Neural cell (in vitro differentiated cells): ENCODE data around the gene INPP5E.

Experiments used
- CTCF ChIP-seq: fragments of 450-650 bp; IDR thresholded peaks from 2 replicates; pipeline ENCODE4 v1.5.1; 2014; ENCODE audit warnings: antibody characterized with exemption, mild to moderate bottlenecking, moderate library complexity; ENCODE audit not compliant: poor library complexity, severe bottlenecking
- EP300 ChIP-seq: fragments of 450-650 bp; conservative IDR thresholded peaks from 2 replicates; pipeline ENCODE4 v1.6.1; 2014; ENCODE audit warnings: antibody characterized with exemption, mild to moderate bottlenecking, moderate library complexity; ENCODE audit not compliant: poor library complexity, severe bottlenecking
- POLR2AphosphoS5 ChIP-seq: IDR thresholded peaks from 2 replicates; pipeline ENCODE4 v1.6.1; 2012
- RAD21 ChIP-seq: fragments of 450-650 bp; conservative IDR thresholded peaks from 2 replicates; pipeline ENCODE4 v1.6.1; 2014; ENCODE audit warnings: antibody characterized with exemption, mild to moderate bottlenecking, moderate library complexity
- TAF1 ChIP-seq: IDR thresholded peaks from 2 replicates; pipeline ENCODE4 v1.6.1; 2012; ENCODE audit warnings: low read depth

- no peak for TF ChIP-seq CTCF
- no peak for TF ChIP-seq POLR2AphosphoS5
- TF ChIP-seq TAF1, result no peak
- no peak for TF ChIP-seq RAD21
- no peak for TF ChIP-seq EP300
Observed at GRCh38 chr9:136426787-136427186, 12.9 kb downstream of the INPP5E start.
